GM12878 (cell line): Measurements from ENCODE around the gene ZBTB48.

Experiments used
- CTCF ChIP-seq, 3 experiments: IDR thresholded peaks in 2 of 3; conservative IDR thresholded peaks in 1 of 3; 2 replicates each; pipeline ENCODE4 v1.5.1; 2011; ENCODE audit warnings: low read depth in 3 of 3, low read length in 3 of 3, mild to moderate bottlenecking in 3 of 3, control low read depth in 2 of 3, moderate library complexity in 2 of 3, inconsistent platforms in 1 of 3, mixed read lengths in 1 of 3; ENCODE audit not compliant: control insufficient read depth in 2 of 3, insufficient read depth in 1 of 3; ENCODE audit errors: extremely low read depth in 1 of 3
- PKNOX1 ChIP-seq: fragments of 450-650 bp; IDR thresholded peaks from 2 replicates; pipeline ENCODE4 v1.6.1; 2016; ENCODE audit warnings: mild to moderate bottlenecking
- SP1 ChIP-seq: IDR thresholded peaks from one replicate; pipeline ENCODE4 v1.6.1; 2011; ENCODE audit warnings: low read depth, low read length
- TCF12 ChIP-seq: IDR thresholded peaks from 2 replicates; pipeline ENCODE4 v1.6.1; 2011; ENCODE audit warnings: low read depth, mild to moderate bottlenecking, low read length

GRCh38 chr1:6588128-6588892 is 8.5 kb downstream of the ZBTB48 start:
- TF ChIP-seq PKNOX1 (no peak), TCF12 (no peak), SP1 (no peak), CTCF (IDR thresholded peaks at IDR 0.05 in 2 of 3, conservative IDR thresholded peaks at IDR 0.05 in 1 of 3; ENCODE audit: control insufficient read depth in 2 of 3, extremely low read depth in 1 of 3, insufficient read depth in 1 of 3, low read depth in 3 of 3, low read length in 3 of 3) (no peak)
